SW480 (cell line): ENCODE results near the gene CTIF.

ENCODE experiments used
- DNase-seq: peaks from one replicate; pipeline ENCODE4 v3.0.0-alpha.2; 2016; ENCODE audit warnings: low spot score

Gene CTIF

DNA sequence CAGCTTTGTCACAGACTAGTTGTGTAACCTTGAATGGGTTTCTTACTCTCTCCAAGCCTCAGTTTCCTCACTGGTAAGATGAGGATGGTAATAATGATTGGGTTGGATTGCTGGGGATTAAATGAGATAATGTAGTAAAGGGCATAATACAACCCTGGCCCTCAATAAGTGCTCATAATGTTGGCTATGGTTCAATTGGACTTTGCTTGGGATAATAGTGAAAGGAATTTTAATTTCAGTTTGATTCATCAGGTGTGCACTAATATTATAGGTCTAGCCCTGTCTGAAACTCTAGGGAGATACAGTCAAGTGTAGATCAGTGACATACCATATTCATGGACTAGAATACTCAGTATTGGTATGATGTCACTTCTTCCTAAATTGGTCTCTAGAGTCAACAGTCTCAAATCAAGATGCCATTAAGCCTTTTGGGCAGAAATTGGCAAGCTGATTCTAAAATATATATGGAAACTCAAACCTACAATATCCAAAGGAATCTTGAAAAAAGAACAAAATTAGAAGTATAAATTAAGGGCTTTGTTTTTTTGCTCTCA lies 250.5 kb downstream of the CTIF start:
- no peak for DNase-seq

DNA sequence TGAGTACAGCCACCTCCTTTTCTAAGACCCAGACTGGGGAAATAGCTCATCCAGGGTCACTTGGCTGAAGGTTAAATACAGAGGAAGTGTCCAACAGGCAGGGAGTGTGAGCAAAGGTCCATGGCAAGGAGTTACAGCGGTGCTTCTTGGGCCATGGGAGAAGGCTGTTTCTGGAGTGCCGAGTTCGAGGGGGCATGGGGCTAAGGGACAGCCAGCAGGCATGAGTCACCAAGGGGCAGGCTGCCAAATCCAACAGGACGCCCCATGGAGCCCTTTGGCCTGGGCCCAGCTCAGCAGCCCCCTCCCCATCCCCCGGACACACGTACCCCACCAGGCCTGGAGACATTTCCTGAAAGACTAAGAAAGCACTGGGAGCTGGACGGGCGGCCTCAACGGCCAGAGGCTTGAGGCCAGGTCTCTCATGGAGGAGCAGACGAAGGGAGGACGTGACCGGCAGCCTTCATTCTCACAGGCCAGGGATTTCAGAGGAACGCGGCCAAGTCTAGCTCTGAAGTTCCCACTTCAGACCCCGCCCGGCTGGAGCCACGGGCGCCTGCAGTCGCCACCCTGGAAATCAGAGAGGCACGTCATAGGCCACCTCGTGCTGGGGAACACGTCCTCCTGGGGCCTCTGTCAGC lies 251.5 kb downstream of the CTIF start:
- DNase-seq, result no peak

GRCh38 chr18:48790869-48791635 lies 252.2 kb downstream of the CTIF start:
- DNase-seq, result no peak

DNA sequence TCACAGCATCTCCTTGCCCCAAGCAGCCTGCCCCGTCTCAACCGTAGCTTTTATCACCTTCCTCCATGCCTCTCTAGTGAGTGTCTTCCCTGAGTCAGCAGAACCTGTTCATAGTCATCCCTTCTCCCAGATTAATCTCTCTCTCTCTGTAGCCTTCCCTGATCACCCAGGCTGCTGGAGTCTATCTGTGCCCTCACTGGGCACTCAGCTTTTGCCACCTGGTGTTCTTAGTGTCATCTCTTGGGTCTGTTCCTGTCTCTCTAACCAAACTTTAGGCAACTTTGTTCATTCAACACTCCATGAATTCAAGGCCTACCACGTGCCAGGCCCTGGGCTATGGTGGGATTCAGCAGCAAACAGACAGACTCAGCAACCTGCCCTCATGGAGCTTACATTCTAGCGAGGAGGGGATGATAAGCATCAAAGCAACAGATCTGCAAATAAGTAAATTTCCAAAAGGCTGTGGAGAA lies 252.8 kb downstream of the CTIF start:
- DNase-seq, result no peak

DNA sequence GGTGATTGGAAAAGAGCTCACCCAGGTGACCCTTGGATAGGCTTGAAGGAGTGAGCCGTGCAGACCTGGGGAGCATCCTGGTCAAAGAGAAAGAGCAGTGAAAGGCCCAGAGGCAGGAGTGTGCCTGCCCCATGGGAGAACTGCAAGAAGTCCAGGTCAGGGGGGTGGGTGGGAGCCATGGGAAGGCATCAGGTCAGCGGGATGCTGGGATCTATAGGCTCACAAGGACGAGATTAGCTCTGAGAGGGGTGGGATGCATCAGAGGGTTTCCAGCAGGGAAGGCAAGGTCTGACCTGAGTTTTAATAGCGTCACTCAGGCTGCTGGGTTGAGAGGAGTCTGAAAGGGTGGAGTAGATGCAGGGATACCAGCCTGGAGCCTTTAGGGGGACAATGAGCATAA lies 253.3 kb downstream of the CTIF start:
- no peak for DNase-seq

DNA sequence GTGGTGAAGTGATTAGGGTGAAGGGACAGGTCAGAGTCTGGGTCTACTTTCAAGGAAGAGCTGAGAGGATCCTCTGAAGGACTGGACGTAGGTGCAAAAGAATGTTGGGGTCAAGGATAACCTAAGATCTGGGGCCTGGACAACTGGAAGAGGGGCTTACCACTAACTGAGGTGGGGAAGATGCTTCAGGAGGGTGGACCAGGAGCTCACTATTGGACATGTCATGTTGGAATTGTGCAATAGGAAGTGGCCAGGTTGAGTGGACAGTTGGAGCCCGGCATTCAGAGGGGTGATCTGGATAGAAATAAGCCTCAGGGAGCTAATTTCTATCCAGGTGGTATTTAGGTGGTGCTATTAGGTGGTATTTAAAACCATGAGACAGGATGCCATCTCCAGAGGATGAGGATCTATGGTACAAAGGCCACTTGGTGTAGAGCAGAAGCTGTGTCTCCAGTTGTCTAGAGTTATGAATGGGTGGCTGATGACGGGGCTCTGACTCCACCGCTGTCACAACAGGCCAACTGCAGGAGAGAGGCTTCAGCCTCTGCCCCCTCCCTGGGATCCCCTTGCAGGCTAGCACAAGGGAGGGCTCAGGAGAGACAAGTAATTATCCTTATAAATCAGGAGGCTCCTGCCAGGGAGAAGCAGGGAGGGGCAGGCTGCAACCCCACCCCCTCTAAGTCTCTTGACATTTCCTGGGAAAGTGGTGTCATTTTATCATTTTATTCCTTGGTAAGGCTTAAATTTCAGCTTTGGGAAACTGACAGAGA lies 254.0 kb downstream of the CTIF start:
- no peak for DNase-seq

GRCh38 chr18:48794251-48794970 lies 255.6 kb downstream of the CTIF start:
- no peak for DNase-seq

DNA sequence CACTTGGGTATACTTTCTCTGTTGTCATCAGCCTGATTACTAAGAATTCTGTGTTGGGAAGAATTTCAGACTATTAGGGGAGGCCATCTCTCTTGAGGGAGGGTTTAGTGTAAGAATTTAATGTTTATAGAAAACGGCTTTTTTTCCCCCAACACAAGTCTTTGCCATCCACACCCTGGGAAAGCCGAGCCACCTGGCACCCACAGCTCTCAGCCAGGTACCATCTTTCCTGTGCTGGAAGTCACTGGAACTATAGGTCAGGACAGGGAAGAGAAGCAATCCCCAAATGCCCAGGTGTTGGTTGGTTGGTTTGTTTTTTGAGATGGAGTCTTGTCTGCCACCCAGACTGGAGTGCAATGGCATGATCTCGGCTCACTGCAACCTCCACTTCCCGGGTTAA lies 256.9 kb downstream of the CTIF start:
- no peak for DNase-seq

GRCh38 chr18:48796491-48797205 lies 257.8 kb downstream of the CTIF start:
- DNase-seq, result no peak

DNA sequence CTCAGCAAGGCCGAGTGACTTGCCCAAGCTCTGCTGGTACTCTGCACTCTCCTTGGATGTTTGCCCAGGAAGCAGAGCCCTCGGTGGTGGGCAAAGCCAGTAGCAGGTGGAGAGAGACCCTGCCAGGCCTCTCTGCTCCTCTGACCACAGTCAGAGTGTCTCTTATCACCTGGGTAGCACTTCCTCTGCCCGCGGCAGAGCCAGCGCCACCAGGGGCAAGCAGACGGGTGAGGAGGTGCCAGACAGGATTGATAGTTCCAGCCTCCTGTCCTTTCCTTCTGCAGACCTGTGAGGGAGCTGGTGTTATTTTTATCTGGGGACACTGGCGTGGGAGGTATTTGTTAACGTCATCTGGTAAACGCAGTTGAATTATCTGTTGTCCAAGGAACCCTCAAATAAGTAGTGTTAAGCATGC lies 259.0 kb downstream of the CTIF start:
- DNase-seq, result no peak

DNA sequence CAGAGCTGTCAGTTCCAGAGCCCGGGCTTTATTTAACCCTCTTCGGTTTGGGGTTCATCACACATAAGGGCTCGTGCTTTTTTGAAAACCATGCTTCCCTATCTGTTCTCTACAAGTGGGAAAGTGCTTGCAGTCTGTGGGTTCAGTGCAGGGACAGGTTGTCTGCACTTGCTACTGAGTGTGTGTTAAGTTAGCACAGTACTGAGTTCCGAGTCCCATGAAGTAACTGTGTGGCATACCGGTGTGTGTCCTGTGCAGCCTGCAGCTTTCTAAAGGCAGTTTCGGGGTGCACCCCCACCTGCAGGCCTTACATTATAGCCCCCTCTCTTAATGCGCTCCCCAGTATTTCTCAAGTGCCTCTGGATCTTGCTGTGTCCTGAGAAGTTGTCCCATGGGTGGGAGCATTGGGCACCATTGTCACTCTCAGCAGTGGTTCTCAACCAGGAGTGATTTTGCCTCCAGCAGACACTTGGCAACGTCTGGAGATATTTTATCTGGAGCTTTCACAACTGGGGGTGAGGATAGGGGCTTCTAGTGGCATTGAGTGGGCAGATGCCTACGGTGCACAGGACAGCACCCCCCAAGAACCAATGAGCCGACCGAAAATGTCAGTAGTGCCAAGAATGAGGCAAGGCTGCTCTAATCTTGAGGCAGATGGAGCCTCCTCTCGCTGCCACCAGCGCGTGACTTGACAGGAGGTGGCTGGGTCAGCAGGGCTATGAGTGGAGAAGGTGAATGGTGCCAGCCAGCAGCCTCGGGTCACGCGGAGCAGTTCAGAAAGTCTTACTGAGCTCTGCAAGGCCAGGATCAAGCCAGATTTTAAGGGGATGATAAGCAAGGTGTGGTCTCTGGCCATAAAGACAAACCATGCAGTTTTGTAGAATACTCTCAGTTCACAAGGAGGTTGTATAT lies 259.8 kb downstream of the CTIF start:
- no peak for DNase-seq

DNA sequence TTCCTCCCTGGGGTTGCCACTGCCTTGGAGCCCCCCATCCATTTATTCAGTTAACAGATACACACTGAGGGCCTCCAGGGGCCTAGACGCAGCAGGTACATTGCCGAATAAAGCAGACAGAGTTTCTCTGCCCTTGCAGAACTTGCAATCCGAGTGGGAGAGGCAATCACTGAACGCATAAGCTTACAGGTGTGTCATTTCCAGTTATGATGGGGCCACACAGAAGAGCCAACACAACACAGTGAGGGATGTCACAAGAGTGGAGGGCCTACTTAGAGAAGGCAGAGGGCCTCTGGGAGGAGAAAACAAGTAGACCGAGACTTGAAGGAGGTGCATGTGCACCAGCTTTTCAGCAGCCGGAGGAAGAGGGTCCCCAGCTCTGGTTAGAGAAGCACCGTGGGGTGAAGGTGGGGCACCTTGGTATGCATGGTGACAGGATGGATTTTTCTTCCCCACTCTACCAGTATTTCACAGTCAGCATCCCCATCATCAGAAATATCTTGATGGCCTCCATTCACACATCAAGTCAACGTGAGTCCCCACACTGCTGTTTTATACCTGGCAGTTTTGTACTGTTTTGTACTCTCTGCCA lies 261.0 kb downstream of the CTIF start:
- DNase-seq, result no peak

DNA sequence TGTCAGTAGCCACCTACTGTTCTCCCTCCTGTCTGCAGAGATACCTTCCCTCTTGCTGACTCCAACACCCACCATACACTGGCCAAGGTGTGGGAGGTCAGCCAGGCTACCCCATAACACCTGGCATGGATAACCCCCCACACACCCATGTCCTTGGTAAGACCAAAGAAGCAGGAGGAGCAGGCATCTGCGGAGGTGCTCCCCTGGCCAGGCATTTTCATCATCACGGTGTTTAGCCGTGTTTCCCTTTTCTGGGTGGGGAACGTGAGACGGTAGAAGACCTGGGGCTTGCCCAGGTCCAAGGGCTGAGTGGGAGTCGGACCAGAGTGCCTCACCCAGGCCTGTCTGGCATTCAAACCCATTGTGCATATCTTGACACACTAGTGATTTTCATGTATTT lies 261.6 kb downstream of the CTIF start:
- no peak for DNase-seq

DNA sequence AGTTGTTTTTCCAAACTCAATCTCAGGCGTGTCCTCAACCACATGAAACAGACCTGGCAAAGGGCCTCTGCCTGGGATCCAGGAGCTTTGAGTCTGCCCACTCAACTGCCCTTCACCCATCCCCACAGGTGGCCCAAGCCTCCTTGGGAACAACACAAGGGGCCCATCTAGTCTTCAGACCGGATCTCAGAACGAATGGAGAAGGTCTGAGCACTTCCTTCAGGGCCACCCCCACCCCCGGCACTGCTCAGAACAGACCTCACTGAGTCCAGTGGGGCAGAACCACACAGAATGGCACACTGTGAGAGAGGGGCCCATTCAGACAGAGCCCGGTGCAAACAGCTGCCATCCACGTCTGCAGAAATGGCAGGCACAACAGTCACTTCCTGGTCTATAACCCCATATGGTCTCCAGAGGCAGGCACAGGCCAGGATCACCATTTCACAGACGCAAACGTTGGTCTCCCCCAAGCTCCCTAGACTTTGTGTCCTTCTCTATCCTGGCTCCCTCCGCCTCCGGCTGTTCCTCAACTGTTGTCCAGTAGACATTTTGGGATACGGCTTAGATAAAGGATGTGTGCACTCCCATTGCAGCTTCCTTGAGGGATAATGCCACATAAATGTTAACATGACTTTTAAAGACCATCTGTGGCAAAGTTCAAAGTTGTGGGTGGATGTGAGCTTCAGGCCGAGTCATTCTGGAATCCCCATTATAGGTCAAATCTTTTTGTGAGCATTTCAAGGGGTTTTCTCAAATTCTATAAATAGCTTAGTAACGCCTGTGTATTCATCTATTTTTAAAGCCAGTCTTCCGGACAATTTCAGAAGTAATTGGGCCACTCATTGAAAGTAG lies 262.3 kb downstream of the CTIF start:
- no peak for DNase-seq

- DNase-seq, result peak; percentile 66
These were observed 263.1 kb downstream of the CTIF start for GRCh38 chr18:48801728-48802542.

DNA sequence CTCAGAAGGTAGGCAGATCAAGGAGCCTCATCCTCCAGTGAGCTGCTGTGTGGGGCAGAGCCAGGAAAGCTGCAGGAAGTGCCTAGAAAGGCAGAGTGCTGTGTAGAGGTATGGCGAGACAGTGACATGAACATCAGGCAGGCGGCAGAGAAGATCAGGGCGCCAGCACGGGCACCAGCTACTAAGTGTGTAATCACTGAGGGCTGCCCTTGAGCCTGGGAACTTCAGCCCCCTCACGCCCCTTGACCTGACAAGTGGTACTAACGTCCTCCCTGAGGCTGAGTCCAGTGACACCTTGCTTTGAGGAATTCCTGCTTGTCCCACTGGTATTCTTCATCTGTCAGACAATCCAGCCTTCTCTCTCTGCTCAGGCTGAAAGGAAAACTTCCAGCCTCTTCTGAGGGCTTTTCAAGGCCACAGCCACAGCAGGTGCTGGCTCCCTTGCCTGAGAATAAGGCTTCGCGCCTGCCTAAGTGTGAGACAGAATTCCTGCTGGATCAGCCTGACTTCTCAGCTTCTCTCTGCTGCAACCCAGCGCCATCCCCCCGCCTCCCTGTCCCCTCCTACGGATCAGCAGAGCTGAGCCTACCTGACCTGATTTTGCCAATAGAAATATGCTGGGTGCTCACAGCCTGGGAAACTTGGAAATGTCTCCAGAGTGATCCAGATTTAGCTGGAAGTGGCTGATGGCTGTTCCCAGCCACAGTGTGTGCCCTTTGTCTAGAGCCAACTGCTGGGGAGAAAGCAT lies 263.9 kb downstream of the CTIF start:
- DNase-seq, result no peak

DNA sequence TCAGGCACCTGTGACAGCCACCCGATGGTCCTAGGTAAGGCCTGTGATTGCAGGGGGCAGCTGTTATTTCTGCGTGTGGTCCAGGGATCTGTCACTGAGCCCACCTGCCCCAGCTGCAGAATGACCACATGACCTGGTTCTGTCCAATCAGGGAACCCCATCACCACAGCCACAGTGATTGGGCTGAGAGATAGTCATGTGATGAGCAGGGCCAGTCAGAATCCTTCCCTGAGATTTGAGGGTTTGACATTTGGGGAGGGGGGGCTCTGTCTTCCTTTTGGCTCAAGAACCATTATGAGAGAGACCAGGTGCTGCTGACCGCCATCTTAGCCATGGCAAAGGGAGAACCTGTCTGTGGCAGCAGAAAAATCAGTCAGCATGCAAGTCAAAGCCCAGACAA lies 264.7 kb downstream of the CTIF start:
- no peak for DNase-seq
